GM19238 (cell line): ENCODE measurements around the gene CA7.
"Not testable (repeated sequence)": the region's sequence is repeated elsewhere in the genome, so short reads cannot be mapped to it uniquely, and the experiment has no call there.

Experiments used
- DNase-seq: peaks from one replicate; pipeline ENCODE4 v3.0.0; 2011; ENCODE audit warnings: low spot score; ENCODE audit not compliant: insufficient read length

CA7 gene

GRCh38 chr16:66896682-66897081 lies 52.5 kb downstream of the CA7 start:
- not testable (repeated sequence) for DNase-seq

- no peak for DNase-seq
These were observed 54.0 kb downstream of the CA7 start for GRCh38 chr16:66898207-66898606.

GRCh38 chr16:66898933-66899309 lies 54.7 kb downstream of the CA7 start:
- no peak for DNase-seq

GRCh38 chr16:66899310-66899944 lies 55.2 kb downstream of the CA7 start:
- DNase-seq, result no peak

GRCh38 chr16:66899945-66900710 lies 55.9 kb downstream of the CA7 start:
- DNase-seq, result peak; percentile 0

- peak; percentile 4 for DNase-seq
These were observed 56.7 kb downstream of the CA7 start for GRCh38 chr16:66900721-66901441.

GRCh38 chr16:66901626-66902025 lies 57.4 kb downstream of the CA7 start:
- no peak for DNase-seq

GRCh38 chr16:66902648-66903543 lies 58.7 kb downstream of the CA7 start:
- no peak for DNase-seq
